Measurements from ENCODE around the gene CES2.

DNA sequence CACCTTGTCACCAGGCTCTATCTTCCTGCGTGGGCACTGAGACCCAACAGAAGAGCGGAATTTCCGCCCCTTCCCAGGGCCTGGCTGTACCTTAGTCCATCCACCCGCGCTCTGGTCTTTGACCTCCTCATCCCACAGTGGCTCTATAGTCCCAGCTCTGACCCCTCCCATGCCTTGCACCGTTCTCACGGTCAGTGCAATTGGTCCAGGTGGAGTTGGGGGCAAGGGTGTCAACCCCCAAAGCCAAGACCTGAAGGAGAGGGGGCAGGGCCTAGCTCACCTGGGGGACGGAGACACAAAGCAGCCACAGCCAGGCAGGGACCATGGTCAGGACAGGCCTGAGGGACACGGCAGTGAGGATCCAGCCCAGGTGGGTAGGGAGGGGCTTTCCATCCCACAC lies 17.6 kb upstream of the CES2 start:
- TF ChIP-seq, protein P1, sequence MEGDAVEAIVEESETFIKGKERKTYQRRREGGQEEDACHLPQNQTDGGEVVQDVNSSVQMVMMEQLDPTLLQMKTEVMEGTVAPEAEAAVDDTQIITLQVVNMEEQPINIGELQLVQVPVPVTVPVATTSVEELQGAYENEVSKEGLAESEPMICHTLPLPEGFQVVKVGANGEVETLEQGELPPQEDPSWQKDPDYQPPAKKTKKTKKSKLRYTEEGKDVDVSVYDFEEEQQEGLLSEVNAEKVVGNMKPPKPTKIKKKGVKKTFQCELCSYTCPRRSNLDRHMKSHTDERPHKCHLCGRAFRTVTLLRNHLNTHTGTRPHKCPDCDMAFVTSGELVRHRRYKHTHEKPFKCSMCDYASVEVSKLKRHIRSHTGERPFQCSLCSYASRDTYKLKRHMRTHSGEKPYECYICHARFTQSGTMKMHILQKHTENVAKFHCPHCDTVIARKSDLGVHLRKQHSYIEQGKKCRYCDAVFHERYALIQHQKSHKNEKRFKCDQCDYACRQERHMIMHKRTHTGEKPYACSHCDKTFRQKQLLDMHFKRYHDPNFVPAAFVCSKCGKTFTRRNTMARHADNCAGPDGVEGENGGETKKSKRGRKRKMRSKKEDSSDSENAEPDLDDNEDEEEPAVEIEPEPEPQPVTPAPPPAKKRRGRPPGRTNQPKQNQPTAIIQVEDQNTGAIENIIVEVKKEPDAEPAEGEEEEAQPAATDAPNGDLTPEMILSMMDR (IDR thresholded peaks at IDR 0.05; ENCODE audit: poor library complexity): no peak
- TF ChIP-seq EZH2phosphoT487 (IDR thresholded peaks at IDR 0.05; ENCODE audit: low read depth, severe bottlenecking, unreplicated experiment): no peak
